A549 (cell line): Measurements from ENCODE around the gene ZHX3. TPM values are rescaled to one million over a fixed set of nuclear protein-coding genes. Genes with fewer than 3 reads are reported as not detected.

Source experiments
- BHLHE40 ChIP-seq: IDR thresholded peaks from 2 replicates; pipeline ENCODE4 v1.6.1; 2012; ENCODE audit warnings: low read depth, low read length, inconsistent platforms
- CBX2 ChIP-seq: fragments of 200-600 bp; sonication (generic); IDR thresholded peaks from 2 replicates; pipeline ENCODE4 v1.6.1; 2016; ENCODE audit warnings: low read depth, mild to moderate bottlenecking, borderline replicate concordance
- EP300 ChIP-seq, 2 experiments: fragments of >200 bp; sonication (Bioruptor Twin); formaldehyde crosslinking; IDR thresholded peaks; 2 replicates in 1 of 2; 3 replicates in 1 of 2; pipeline ENCODE4 v1.6.1; 2016 to 2017
- FOXS1 ChIP-seq: fragments of 250-450 bp; sonication (Bioruptor Pico); IDR thresholded peaks from 2 replicates; pipeline ENCODE4 v1.5.0; 2020; ENCODE audit warnings: mild to moderate bottlenecking, moderate library complexity
- HDAC2 ChIP-seq: fragments of 200-600 bp; sonication (generic); IDR thresholded peaks from 2 replicates; pipeline ENCODE4 v1.6.1; 2016
- HEYL ChIP-seq: fragments of 250-450 bp; sonication (Bioruptor Pico); IDR thresholded peaks from 2 replicates; pipeline ENCODE4 v1.8.0; 2021; ENCODE audit warnings: mild to moderate bottlenecking, moderate library complexity
- HOXB5 ChIP-seq: fragments of 250-450 bp; sonication (Bioruptor Pico); IDR thresholded peaks from 2 replicates; pipeline ENCODE4 v1.5.0; 2020; ENCODE audit warnings: mild to moderate bottlenecking, moderate library complexity
- JUN ChIP-seq, 2 experiments: fragments of >200 bp; sonication (Bioruptor Twin); formaldehyde crosslinking; IDR thresholded peaks; 2 replicates in 1 of 2; 3 replicates in 1 of 2; pipeline ENCODE4 v1.6.1; 2016 to 2017
- JUNB ChIP-seq: fragments of >200 bp; sonication (Bioruptor Twin); formaldehyde crosslinking; IDR thresholded peaks from 2 replicates; pipeline ENCODE4 v1.6.1; 2016
- KDM1A ChIP-seq: fragments of 200-600 bp; sonication (generic); IDR thresholded peaks from 2 replicates; pipeline ENCODE4 v1.6.1; 2016; ENCODE audit warnings: low read depth, mild to moderate bottlenecking
- KDM5A ChIP-seq: fragments of 200-600 bp; sonication (generic); IDR thresholded peaks from 2 replicates; pipeline ENCODE4 v1.6.1; 2016; ENCODE audit warnings: antibody characterized with exemption, mild to moderate bottlenecking
- MAFK ChIP-seq: fragments of 450-650 bp; IDR thresholded peaks from 2 replicates; pipeline ENCODE4 v1.6.1; 2014; ENCODE audit not compliant: partially characterized antibody
- MAZ ChIP-seq: fragments of 150-350 bp; IDR thresholded peaks from 2 replicates; pipeline ENCODE4 v1.6.1; 2014; ENCODE audit warnings: antibody characterized with exemption, low read depth, low read length, borderline replicate concordance
- MYC ChIP-seq: IDR thresholded peaks from 2 replicates; pipeline ENCODE4 v1.6.1; 2012; ENCODE audit warnings: mild to moderate bottlenecking, inconsistent platforms, low read length, improper control_type of control experiment, borderline replicate concordance
- NR3C1 ChIP-seq: fragments of >200 bp; sonication (Bioruptor Twin); formaldehyde crosslinking; IDR thresholded peaks from 3 replicates; pipeline ENCODE4 v1.6.1; 2017
- PHF8 ChIP-seq: fragments of 200-600 bp; sonication (generic); IDR thresholded peaks from 2 replicates; pipeline ENCODE4 v1.6.1; 2016; ENCODE audit warnings: low read depth, mild to moderate bottlenecking, antibody characterized with exemption, moderate library complexity, borderline replicate concordance
- RAD21 ChIP-seq, 2 experiments: fragments of >200 bp in 1 of 2; sonication (Bioruptor Twin) in 1 of 2; formaldehyde crosslinking in 1 of 2; IDR thresholded peaks in 1 of 2; conservative IDR thresholded peaks in 1 of 2; 2 replicates in 1 of 2; 3 replicates in 1 of 2; pipeline ENCODE4 v1.6.1; 2012 to 2018; ENCODE audit warnings: inconsistent platforms in 1 of 2
- RFX5 ChIP-seq: fragments of 450-650 bp; IDR thresholded peaks from 2 replicates; pipeline ENCODE4 v1.7.1; 2014; ENCODE audit warnings: antibody characterized with exemption, mild to moderate bottlenecking, moderate library complexity
- TP53 ChIP-seq: fragments of 250-450 bp; sonication (Bioruptor Pico); IDR thresholded peaks from 2 replicates; pipeline ENCODE4 v1.5.0; 2021; ENCODE audit warnings: mild to moderate bottlenecking, moderate library complexity
- ZNF302 ChIP-seq: fragments of 250-450 bp; sonication (Bioruptor Pico); IDR thresholded peaks from 2 replicates; pipeline ENCODE4 v1.9.0; 2021; ENCODE audit warnings: inconsistent platforms, mild to moderate bottlenecking, moderate library complexity
- ZSCAN20 ChIP-seq: fragments of 250-450 bp; sonication (Bioruptor Pico); IDR thresholded peaks from 2 replicates; pipeline ENCODE4 v1.8.0; 2022; ENCODE audit warnings: mild to moderate bottlenecking, moderate library complexity
- polyA plus RNA-seq, 4 experiments: library from polyadenylated mRNA; depleted of rRNA in 3 of 4; stranded (reverse); fragments of >200 nt; fragmentation: RNase III in 1 of 4; extraction: RNeasy Plus Mini Kit Qiagen cat#74134 plus additional on column Dnase treatment in 1 of 4; gene quantifications; 2 replicates in 3 of 4; 3 replicates in 1 of 4; pipeline ENCODE4 v1.2.3, GENCODE V29; 2011 to 2017
- TF ChIP-seq, protein P1 (sequence below): IDR thresholded peaks from 2 replicates; pipeline ENCODE4 v1.6.1; 2012
- TF ChIP-seq, protein P2 (sequence below): fragments of 250-450 bp; sonication (Bioruptor Pico); IDR thresholded peaks from 2 replicates; pipeline ENCODE4 v1.5.0; 2020; ENCODE audit warnings: low read depth, mild to moderate bottlenecking, moderate library complexity
- TF ChIP-seq, protein P3 (sequence below): fragments of >200 bp; sonication (Bioruptor Twin); formaldehyde crosslinking; IDR thresholded peaks from 3 replicates; pipeline ENCODE4 v1.5.1; 2016
- TF ChIP-seq, protein P4 (sequence below): fragments of 150-350 bp; IDR thresholded peaks from 2 replicates; pipeline ENCODE4 v1.6.1; 2014; ENCODE audit warnings: low read depth, mild to moderate bottlenecking, low read length
- TF ChIP-seq, protein P5 (sequence below): IDR thresholded peaks from 2 replicates; pipeline ENCODE4 v1.6.1; 2012
- TF ChIP-seq, protein P6 (sequence below): fragments of 200-600 bp; sonication (generic); IDR thresholded peaks from 2 replicates; pipeline ENCODE4 v1.6.1; 2016; ENCODE audit warnings: antibody characterized with exemption, mild to moderate bottlenecking, moderate library complexity
- TF ChIP-seq, protein P7 (sequence below): fragments of 250-450 bp; sonication (Bioruptor Pico); IDR thresholded peaks from 2 replicates; pipeline ENCODE4 v1.5.0; 2021; ENCODE audit warnings: mild to moderate bottlenecking, moderate library complexity, borderline replicate concordance
- TF ChIP-seq, protein P8 (sequence below): fragments of >200 bp; sonication (Bioruptor Twin); formaldehyde crosslinking; IDR thresholded peaks from 3 replicates; pipeline ENCODE4 v1.6.1; 2016

ZHX3 gene
- polyA plus RNA-seq, 2 of the 4 experiments (the other 2 are of a cell fraction): 3.6 to 4.1 TPM

DNA sequence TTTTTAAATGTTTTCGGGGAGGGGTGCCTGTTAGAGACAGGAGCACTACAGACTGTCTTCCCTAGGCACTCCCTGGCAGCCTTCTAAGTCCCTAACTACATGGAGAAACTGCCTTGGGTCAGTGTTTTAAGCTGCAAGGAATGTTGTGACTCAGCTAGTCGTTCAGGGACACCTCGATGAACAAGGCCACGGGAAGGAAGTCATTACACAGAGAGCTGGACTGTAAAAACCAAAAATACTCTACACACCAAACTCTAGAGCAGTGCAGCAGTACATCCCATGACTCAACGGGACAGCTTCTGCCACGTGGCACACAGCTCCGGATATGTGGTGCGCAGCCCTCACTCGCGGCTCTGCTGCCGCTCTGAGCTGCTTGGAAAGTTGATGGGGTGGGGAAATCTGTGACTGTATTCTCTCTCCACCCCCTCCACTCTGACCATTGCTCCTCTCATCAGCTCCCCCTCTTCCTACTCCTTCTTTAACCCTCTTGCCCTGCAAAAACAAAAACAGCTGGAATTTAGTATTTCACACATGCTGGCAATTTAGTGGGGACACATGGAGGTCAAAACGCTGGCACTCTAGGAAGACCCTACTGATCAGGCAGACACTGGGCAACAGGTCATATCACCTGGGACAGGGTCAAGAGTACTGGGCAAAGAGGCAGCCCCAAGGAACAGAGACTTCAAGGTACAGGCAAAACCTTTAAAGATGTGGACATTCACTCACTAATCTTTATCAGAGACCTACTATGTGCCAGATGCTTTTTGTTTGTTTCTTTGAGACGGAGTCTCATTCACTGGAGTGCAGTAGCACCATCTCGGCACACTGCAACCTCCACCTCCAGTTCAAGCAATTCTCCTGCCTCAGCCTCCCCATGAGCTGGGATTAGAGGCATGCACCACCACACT lies 12.2 kb upstream of the ZHX3 start (continued):
- TF ChIP-seq, protein P1, sequence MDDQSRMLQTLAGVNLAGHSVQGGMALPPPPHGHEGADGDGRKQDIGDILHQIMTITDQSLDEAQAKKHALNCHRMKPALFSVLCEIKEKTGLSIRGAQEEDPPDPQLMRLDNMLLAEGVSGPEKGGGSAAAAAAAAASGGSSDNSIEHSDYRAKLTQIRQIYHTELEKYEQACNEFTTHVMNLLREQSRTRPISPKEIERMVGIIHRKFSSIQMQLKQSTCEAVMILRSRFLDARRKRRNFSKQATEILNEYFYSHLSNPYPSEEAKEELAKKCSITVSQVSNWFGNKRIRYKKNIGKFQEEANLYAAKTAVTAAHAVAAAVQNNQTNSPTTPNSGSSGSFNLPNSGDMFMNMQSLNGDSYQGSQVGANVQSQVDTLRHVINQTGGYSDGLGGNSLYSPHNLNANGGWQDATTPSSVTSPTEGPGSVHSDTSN: no peak
- no peak for TF ChIP-seq BHLHE40
- TF ChIP-seq, protein P2, sequence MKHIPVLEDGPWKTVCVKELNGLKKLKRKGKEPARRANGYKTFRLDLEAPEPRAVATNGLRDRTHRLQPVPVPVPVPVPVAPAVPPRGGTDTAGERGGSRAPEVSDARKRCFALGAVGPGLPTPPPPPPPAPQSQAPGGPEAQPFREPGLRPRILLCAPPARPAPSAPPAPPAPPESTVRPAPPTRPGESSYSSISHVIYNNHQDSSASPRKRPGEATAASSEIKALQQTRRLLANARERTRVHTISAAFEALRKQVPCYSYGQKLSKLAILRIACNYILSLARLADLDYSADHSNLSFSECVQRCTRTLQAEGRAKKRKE: no peak
- no peak for TF ChIP-seq JUNB
- TF ChIP-seq CBX2: no peak
- TF ChIP-seq HDAC2: no peak
- TF ChIP-seq MAFK: no peak
- TF ChIP-seq KDM1A: no peak
- no peak for TF ChIP-seq MAZ
- TF ChIP-seq NR3C1: no peak
- TF ChIP-seq, protein P3, sequence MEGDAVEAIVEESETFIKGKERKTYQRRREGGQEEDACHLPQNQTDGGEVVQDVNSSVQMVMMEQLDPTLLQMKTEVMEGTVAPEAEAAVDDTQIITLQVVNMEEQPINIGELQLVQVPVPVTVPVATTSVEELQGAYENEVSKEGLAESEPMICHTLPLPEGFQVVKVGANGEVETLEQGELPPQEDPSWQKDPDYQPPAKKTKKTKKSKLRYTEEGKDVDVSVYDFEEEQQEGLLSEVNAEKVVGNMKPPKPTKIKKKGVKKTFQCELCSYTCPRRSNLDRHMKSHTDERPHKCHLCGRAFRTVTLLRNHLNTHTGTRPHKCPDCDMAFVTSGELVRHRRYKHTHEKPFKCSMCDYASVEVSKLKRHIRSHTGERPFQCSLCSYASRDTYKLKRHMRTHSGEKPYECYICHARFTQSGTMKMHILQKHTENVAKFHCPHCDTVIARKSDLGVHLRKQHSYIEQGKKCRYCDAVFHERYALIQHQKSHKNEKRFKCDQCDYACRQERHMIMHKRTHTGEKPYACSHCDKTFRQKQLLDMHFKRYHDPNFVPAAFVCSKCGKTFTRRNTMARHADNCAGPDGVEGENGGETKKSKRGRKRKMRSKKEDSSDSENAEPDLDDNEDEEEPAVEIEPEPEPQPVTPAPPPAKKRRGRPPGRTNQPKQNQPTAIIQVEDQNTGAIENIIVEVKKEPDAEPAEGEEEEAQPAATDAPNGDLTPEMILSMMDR: no peak
- TF ChIP-seq FOXS1 (CRISPR knock-in tag): no peak
- TF ChIP-seq, protein P4, sequence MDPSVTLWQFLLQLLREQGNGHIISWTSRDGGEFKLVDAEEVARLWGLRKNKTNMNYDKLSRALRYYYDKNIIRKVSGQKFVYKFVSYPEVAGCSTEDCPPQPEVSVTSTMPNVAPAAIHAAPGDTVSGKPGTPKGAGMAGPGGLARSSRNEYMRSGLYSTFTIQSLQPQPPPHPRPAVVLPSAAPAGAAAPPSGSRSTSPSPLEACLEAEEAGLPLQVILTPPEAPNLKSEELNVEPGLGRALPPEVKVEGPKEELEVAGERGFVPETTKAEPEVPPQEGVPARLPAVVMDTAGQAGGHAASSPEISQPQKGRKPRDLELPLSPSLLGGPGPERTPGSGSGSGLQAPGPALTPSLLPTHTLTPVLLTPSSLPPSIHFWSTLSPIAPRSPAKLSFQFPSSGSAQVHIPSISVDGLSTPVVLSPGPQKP: no peak
- TF ChIP-seq HOXB5: no peak
- TF ChIP-seq, protein P5, sequence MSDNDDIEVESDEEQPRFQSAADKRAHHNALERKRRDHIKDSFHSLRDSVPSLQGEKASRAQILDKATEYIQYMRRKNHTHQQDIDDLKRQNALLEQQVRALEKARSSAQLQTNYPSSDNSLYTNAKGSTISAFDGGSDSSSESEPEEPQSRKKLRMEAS: peak; percentile 94
- TF ChIP-seq PHF8: no peak
- TF ChIP-seq KDM5A: no peak
- no peak for TF ChIP-seq ZSCAN20 (CRISPR knock-in tag)
- TF ChIP-seq RFX5: no peak
- 0 out of 2 replicates have a peak, but pooled peaks have one; percentile 29 for TF ChIP-seq MYC
- peak in 1 of 2 experiments; percentile 30; a peak in 1 of 5 replicates for TF ChIP-seq JUN (IDR thresholded peaks at IDR 0.05)
- no peak for TF ChIP-seq HEYL (CRISPR knock-in tag)
- TF ChIP-seq, protein P6, sequence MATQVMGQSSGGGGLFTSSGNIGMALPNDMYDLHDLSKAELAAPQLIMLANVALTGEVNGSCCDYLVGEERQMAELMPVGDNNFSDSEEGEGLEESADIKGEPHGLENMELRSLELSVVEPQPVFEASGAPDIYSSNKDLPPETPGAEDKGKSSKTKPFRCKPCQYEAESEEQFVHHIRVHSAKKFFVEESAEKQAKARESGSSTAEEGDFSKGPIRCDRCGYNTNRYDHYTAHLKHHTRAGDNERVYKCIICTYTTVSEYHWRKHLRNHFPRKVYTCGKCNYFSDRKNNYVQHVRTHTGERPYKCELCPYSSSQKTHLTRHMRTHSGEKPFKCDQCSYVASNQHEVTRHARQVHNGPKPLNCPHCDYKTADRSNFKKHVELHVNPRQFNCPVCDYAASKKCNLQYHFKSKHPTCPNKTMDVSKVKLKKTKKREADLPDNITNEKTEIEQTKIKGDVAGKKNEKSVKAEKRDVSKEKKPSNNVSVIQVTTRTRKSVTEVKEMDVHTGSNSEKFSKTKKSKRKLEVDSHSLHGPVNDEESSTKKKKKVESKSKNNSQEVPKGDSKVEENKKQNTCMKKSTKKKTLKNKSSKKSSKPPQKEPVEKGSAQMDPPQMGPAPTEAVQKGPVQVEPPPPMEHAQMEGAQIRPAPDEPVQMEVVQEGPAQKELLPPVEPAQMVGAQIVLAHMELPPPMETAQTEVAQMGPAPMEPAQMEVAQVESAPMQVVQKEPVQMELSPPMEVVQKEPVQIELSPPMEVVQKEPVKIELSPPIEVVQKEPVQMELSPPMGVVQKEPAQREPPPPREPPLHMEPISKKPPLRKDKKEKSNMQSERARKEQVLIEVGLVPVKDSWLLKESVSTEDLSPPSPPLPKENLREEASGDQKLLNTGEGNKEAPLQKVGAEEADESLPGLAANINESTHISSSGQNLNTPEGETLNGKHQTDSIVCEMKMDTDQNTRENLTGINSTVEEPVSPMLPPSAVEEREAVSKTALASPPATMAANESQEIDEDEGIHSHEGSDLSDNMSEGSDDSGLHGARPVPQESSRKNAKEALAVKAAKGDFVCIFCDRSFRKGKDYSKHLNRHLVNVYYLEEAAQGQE: no peak
- TF ChIP-seq, protein P7, sequence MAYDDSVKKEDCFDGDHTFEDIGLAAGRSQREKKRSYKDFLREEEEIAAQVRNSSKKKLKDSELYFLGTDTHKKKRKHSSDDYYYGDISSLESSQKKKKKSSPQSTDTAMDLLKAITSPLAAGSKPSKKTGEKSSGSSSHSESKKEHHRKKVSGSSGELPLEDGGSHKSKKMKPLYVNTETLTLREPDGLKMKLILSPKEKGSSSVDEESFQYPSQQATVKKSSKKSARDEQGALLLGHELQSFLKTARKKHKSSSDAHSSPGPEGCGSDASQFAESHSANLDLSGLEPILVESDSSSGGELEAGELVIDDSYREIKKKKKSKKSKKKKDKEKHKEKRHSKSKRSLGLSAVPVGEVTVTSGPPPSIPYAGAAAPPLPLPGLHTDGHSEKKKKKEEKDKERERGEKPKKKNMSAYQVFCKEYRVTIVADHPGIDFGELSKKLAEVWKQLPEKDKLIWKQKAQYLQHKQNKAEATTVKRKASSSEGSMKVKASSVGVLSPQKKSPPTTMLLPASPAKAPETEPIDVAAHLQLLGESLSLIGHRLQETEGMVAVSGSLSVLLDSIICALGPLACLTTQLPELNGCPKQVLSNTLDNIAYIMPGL (CRISPR knock-in tag): no peak
- TF ChIP-seq, protein P8, sequence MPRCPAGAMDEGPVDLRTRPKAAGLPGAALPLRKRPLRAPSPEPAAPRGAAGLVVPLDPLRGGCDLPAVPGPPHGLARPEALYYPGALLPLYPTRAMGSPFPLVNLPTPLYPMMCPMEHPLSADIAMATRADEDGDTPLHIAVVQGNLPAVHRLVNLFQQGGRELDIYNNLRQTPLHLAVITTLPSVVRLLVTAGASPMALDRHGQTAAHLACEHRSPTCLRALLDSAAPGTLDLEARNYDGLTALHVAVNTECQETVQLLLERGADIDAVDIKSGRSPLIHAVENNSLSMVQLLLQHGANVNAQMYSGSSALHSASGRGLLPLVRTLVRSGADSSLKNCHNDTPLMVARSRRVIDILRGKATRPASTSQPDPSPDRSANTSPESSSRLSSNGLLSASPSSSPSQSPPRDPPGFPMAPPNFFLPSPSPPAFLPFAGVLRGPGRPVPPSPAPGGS: no peak
- TF ChIP-seq ZNF302 (CRISPR knock-in tag): no peak
- TF ChIP-seq TP53 (CRISPR knock-in tag): no peak
- TF ChIP-seq RAD21 (conservative IDR thresholded peaks at IDR 0.05 in 1 of 2, IDR thresholded peaks at IDR 0.05 in 1 of 2): no peak
- TF ChIP-seq EP300 (IDR thresholded peaks at IDR 0.05): no peak
